ENCODE results near the gene CSRP3. TPM values are rescaled to one million over a fixed set of nuclear protein-coding genes. Genes with fewer than 3 reads are reported as not detected.
"Not testable (repeated sequence)": the region's sequence is repeated elsewhere in the genome, so short reads cannot be mapped to it uniquely, and the experiment has no call there.

CSRP3 gene
- total RNA-seq, 6 donors from 2014 or later = not detected

DNA sequence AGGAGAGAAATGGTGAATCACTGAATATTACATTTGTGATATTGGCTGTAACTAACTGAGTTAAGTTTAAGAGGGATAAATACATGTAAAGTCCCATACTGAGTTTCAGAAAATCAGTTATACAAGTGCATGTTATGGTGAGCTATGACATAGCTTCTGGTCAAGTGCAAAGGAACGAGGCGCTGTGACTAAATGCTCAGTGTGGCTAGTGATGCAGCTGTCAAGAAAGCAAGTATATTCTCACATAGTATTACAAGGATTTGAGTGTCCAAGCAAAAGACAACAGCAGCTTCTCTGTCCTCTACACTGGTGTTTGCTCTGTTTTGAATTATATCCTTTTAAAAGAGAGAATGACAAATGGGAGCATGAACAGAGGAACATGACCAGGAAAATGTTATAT lies 40.1 kb downstream of the CSRP3 start:
- Histone ChIP-seq H3K4me3 (no peak overlapping the region), H3K36me3 (peaks cover 0 to 24% (median 4%) of the 10 kb centered on the region in 4 donors), H3K27me3 (no peaks in the 10 kb centered on the region), H3K9me3 (no peaks in the 10 kb centered on the region), H3K4me1 (no peaks in the 10 kb centered on the region), H3K27ac (no peak overlapping the region)
- DNase-seq (no peak), ATAC-seq (ENCODE audit: low FRiP score in 2 of 2) (no peak)
- WGBS, 2 donors = 92 to 93% methylated on average over 2 of the region's 2 CpGs
- TF ChIP-seq, protein P1, sequence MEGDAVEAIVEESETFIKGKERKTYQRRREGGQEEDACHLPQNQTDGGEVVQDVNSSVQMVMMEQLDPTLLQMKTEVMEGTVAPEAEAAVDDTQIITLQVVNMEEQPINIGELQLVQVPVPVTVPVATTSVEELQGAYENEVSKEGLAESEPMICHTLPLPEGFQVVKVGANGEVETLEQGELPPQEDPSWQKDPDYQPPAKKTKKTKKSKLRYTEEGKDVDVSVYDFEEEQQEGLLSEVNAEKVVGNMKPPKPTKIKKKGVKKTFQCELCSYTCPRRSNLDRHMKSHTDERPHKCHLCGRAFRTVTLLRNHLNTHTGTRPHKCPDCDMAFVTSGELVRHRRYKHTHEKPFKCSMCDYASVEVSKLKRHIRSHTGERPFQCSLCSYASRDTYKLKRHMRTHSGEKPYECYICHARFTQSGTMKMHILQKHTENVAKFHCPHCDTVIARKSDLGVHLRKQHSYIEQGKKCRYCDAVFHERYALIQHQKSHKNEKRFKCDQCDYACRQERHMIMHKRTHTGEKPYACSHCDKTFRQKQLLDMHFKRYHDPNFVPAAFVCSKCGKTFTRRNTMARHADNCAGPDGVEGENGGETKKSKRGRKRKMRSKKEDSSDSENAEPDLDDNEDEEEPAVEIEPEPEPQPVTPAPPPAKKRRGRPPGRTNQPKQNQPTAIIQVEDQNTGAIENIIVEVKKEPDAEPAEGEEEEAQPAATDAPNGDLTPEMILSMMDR (IDR thresholded peaks at IDR 0.05) = no peak
- no peak for TF ChIP-seq EP300 (IDR thresholded peaks at IDR 0.05)
- TF ChIP-seq POLR2AphosphoS5 (IDR thresholded peaks at IDR 0.05) = no peak
- TF ChIP-seq POLR2A (IDR thresholded peaks at IDR 0.05) = no peak

- ATAC-seq (ENCODE audit: low FRiP score in 2 of 2) = no peak
- 95 to 98% methylated on average over 6 of the region's 6 CpGs for WGBS, 2 donors
- Histone ChIP-seq H3K4me1 (no peaks in the 10 kb centered on the region), H3K27me3 (no peaks in the 10 kb centered on the region), H3K36me3 (peaks cover 0 to 19% (median 4%) of the 10 kb centered on the region in 4 donors), H3K9me3 (no peaks in the 10 kb centered on the region), H3K27ac (no peak overlapping the region), H3K4me3 (no peak overlapping the region)
- DNase-seq = no peak
- TF ChIP-seq POLR2A (IDR thresholded peaks at IDR 0.05) = no peak
- no peak for TF ChIP-seq EP300 (IDR thresholded peaks at IDR 0.05)
- no peak for TF ChIP-seq POLR2AphosphoS5 (IDR thresholded peaks at IDR 0.05)
- TF ChIP-seq, protein P1 (IDR thresholded peaks at IDR 0.05) = no peak
These were observed 40.9 kb downstream of the CSRP3 start for GRCh38 chr11:19160847-19161246.

- H3K4me1 ChIP-seq = no peaks in the 10 kb centered on the region
- TF ChIP-seq POLR2A (IDR thresholded peaks at IDR 0.05) = no peak
- TF ChIP-seq, protein P1 (IDR thresholded peaks at IDR 0.05) = no peak
- no peak for TF ChIP-seq EP300 (IDR thresholded peaks at IDR 0.05)
- TF ChIP-seq POLR2AphosphoS5 (IDR thresholded peaks at IDR 0.05) = no peak
- no peak overlapping the region for H3K27ac ChIP-seq
- no peaks in the 10 kb centered on the region for H3K27me3 ChIP-seq
- WGBS, 2 donors = 63 to 76% methylated on average over 3 of the region's 3 CpGs
- ATAC-seq (ENCODE audit: low FRiP score in 2 of 2) (no peak), DNase-seq (no peak)
- no peak overlapping the region for H3K4me3 ChIP-seq
- peaks cover 0 to 18% (median 0%) of the 10 kb centered on the region in 4 donors for H3K36me3 ChIP-seq
- H3K9me3 ChIP-seq = no peaks in the 10 kb centered on the region
These were observed 44.9 kb downstream of the CSRP3 start for GRCh38 chr11:19156892-19157291.

DNA sequence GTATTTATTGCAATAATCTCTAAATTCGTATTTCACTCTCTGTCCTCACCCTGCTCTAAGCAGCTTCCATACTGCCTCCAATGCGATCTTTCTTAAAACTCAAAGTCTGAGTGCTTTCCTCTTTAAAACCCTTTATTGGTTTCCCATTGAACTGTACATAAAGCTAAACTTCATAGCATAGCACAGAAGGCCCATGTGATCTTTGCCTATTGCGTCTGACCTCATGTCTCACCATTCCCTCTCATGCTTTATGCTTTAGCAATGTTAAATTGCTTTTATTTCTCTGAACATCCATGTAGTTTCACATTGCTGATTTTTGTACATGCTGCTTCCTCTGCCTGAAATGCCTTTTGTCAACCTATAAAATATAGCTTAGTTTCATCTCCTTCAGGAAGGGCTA lies 56.5 kb downstream of the CSRP3 start:
- TF ChIP-seq EP300 (IDR thresholded peaks at IDR 0.05) (no peak), POLR2AphosphoS5 (IDR thresholded peaks at IDR 0.05) (no peak), POLR2A (IDR thresholded peaks at IDR 0.05) (no peak)
- TF ChIP-seq, protein P1 (IDR thresholded peaks at IDR 0.05) = no peak
- Histone ChIP-seq H3K4me1 (no peaks in the 10 kb centered on the region), H3K4me3 (no peak overlapping the region), H3K27me3 (no peaks in the 10 kb centered on the region), H3K36me3 (peaks cover 0 to 6% (median 0%) of the 10 kb centered on the region in 4 donors), H3K27ac (no peak overlapping the region), H3K9me3 (no peaks in the 10 kb centered on the region)
- 64 to 80% methylated on average over 3 of the region's 3 CpGs for WGBS, 2 donors
- DNase-seq (no peak), ATAC-seq (ENCODE audit: low FRiP score in 2 of 2) (no peak)

- H3K27me3 ChIP-seq; H3K4me3 ChIP-seq; ATAC-seq (ENCODE audit: low FRiP score in 2 of 2); H3K9me3 ChIP-seq; DNase-seq; H3K4me1 ChIP-seq; H3K36me3 ChIP-seq; H3K27ac ChIP-seq: not testable (repeated sequence)
- 92 to 95% methylated on average over 4 of the region's 4 CpGs for WGBS, 2 donors
These were observed 64.9 kb downstream of the CSRP3 start for GRCh38 chr11:19136884-19137283.
